ENCODE measurements around the gene TNNT2.

DNA sequence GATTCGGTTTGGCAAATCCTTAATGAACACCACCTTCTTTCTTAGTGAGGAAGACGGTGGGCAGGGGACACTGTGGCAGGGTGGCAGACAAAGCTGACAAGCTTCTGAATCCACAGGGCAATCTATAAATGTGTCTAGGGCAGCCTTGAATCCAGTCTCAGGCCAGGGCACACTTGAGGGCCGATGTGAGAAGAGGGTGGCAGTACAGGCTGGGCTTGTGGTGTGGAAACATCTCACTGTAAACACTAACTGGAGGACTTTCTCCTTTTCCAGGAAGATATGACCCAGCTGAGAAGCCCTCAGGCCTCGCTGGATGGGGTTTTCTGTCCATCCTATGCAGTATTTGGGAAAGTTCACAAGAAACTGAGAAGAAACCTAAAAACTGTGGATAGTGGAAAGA, 47.7 kb downstream of the TNNT2 start:
- TF ChIP-seq ESRRA (CRISPR knock-in tag; IDR thresholded peaks at IDR 0.05; ENCODE audit: low read depth): no peak
- TF ChIP-seq ZNF335 (CRISPR knock-in tag; IDR thresholded peaks at IDR 0.05): no peak
- no peak for TF ChIP-seq GABPA (IDR thresholded peaks at IDR 0.05; ENCODE audit: low read depth, low read length)
- TF ChIP-seq GABPA (CRISPR knock-in tag; IDR thresholded peaks at IDR 0.05; ENCODE audit: low read depth): no peak
- no peak for TF ChIP-seq ZNF207 (IDR thresholded peaks at IDR 0.05; ENCODE audit: borderline replicate concordance)
- no peak for TF ChIP-seq POLR2A (IDR thresholded peaks at IDR 0.05; ENCODE audit: insufficient read depth in 1 of 2, low read depth in 2 of 2, low read length in 2 of 2)
